Upper lobe of left lung (tissue), 4 donors: Measurements from ENCODE around the gene MTCL1.

Source experiments
- CTCF ChIP-seq, 6 experiments: fragments of 450-650 bp in 4 of 6; fragments of 200-600 bp in 2 of 6; sonication (generic) in 2 of 6; IDR thresholded peaks; one replicate each; pipeline ENCODE4 v1.5.1; 2016 to 2019; ENCODE audit warnings: antibody characterized with exemption in 6 of 6
- EP300 ChIP-seq, 4 donors: sonication (generic); formaldehyde crosslinking; IDR thresholded peaks; one replicate each; pipeline ENCODE4 v1.5.1; 2017; ENCODE audit warnings: antibody characterized with exemption in 4 of 4, control low read depth in 2 of 4
- POLR2A ChIP-seq, 4 donors: fragments of 450-650 bp; IDR thresholded peaks; one replicate each; pipeline ENCODE4 v1.5.1; 2016 to 2017; ENCODE audit warnings: antibody characterized with exemption in 4 of 4, mild to moderate bottlenecking in 2 of 4
- POLR2AphosphoS5 ChIP-seq, 2 donors: sonication (generic); formaldehyde crosslinking; IDR thresholded peaks; one replicate each; pipeline ENCODE4 v1.5.1; 2017; ENCODE audit warnings: antibody characterized with exemption in 2 of 2

- TF ChIP-seq POLR2A (IDR thresholded peaks at IDR 0.05) (no peak), CTCF (IDR thresholded peaks at IDR 0.05) (no peak), POLR2AphosphoS5 (IDR thresholded peaks at IDR 0.05) (no peak), EP300 (IDR thresholded peaks at IDR 0.05) (no peak)
Observed at GRCh38 chr18:8783994-8784530, 78.7 kb downstream of the MTCL1 start.
